ENCODE data around the gene OPTN.

GRCh38 chr10:13051126-13051694 is 48.8 kb upstream of the OPTN start:
- TF ChIP-seq CTCF (IDR thresholded peaks at IDR 0.05), result no peak
- TF ChIP-seq POLR2A (IDR thresholded peaks at IDR 0.05), result no peak
